K562 (cell line): Measurements from ENCODE around the gene PACS1. TPM values are rescaled to one million over a fixed set of nuclear protein-coding genes. Genes with fewer than 3 reads are reported as not detected.

ENCODE experiments used
- CBFB ChIP-seq: sonication (generic); formaldehyde crosslinking; IDR thresholded peaks from 2 replicates; pipeline ENCODE4 v1.4.0; 2020; ENCODE audit warnings: mild to moderate bottlenecking, missing genetic modification reagents
- CLOCK ChIP-seq: fragments of 250-450 bp; sonication (Bioruptor Pico); IDR thresholded peaks from 2 replicates; pipeline ENCODE4 v1.4.0; 2020; ENCODE audit warnings: mild to moderate bottlenecking, moderate library complexity, borderline replicate concordance
- CXXC5 ChIP-seq: fragments of 250-450 bp; sonication (Bioruptor Pico); IDR thresholded peaks from 2 replicates; pipeline ENCODE4 v1.8.0; 2022; ENCODE audit warnings: inconsistent platforms, mild to moderate bottlenecking, moderate library complexity
- E2F3 ChIP-seq: fragments of 250-450 bp; sonication (Bioruptor Pico); IDR thresholded peaks from 2 replicates; pipeline ENCODE4 v1.4.0; 2020; ENCODE audit warnings: mild to moderate bottlenecking
- ELF1 ChIP-seq: fragments of 200-800 bp; sonication (Bioruptor generic); IDR thresholded peaks from 2 replicates; pipeline ENCODE4 v1.6.1; 2016; ENCODE audit warnings: missing genetic modification characterization, missing compliant biosample characterization
- GABPB2 ChIP-seq: fragments of 250-450 bp; sonication (Bioruptor Pico); conservative IDR thresholded peaks from 2 replicates; pipeline ENCODE4 v1.5.1; 2021; ENCODE audit warnings: mild to moderate bottlenecking
- GATA2 ChIP-seq: sonication (generic); formaldehyde crosslinking; IDR thresholded peaks from 2 replicates; pipeline ENCODE4 v1.4.0; 2020; ENCODE audit warnings: mild to moderate bottlenecking, missing genetic modification reagents
- GTF2A2 ChIP-seq: IDR thresholded peaks from 2 replicates; pipeline ENCODE4 v1.6.1; 2016; ENCODE audit warnings: mild to moderate bottlenecking, missing genetic modification characterization, missing compliant biosample characterization
- HBP1 ChIP-seq: fragments of 450-650 bp; formaldehyde crosslinking; IDR thresholded peaks from 2 replicates; pipeline ENCODE4 v1.4.0; 2022; ENCODE audit warnings: missing genetic modification characterization
- HCFC1 ChIP-seq: IDR thresholded peaks from 2 replicates; pipeline ENCODE4 v1.6.1; 2012; ENCODE audit warnings: low read depth, low read length, improper control_type of control experiment
- NKRF ChIP-seq: fragments of 450-650 bp; IDR thresholded peaks from 2 replicates; pipeline ENCODE4 v1.6.1; 2016; ENCODE audit warnings: borderline replicate concordance
- POLR2AphosphoS2 ChIP-seq: IDR thresholded peaks from 2 replicates; pipeline ENCODE4 v1.6.1; 2012; ENCODE audit warnings: low read length, improper control_type of control experiment
- RAD21 ChIP-seq, 2 experiments: fragments of 250-450 bp in 1 of 2; fragments of 450-650 bp in 1 of 2; sonication (Bioruptor Pico) in 1 of 2; formaldehyde crosslinking in 1 of 2; IDR thresholded peaks in 1 of 2; conservative IDR thresholded peaks in 1 of 2; 2 replicates each; pipeline versions ENCODE4 v1.4.0 to v1.8.0; 2020 to 2022; ENCODE audit warnings: mild to moderate bottlenecking in 2 of 2, moderate library complexity in 1 of 2
- SNAPC5 ChIP-seq: fragments of 250-450 bp; sonication (Bioruptor Pico); IDR thresholded peaks from 2 replicates; pipeline ENCODE4 v1.8.0; 2021; ENCODE audit warnings: moderate library complexity, mild to moderate bottlenecking, inconsistent platforms
- SREBF2 ChIP-seq: sonication (generic); formaldehyde crosslinking; IDR thresholded peaks from 2 replicates; pipeline ENCODE4 v1.4.0; 2020; ENCODE audit warnings: mild to moderate bottlenecking, missing genetic modification reagents
- STAG1 ChIP-seq: sonication (generic); formaldehyde crosslinking; IDR thresholded peaks from 2 replicates; pipeline ENCODE4 v1.5.0; 2020; ENCODE audit warnings: missing genetic modification reagents, borderline replicate concordance
- TEAD2 ChIP-seq: fragments of 450-650 bp; IDR thresholded peaks from 2 replicates; pipeline ENCODE4 v1.6.1; 2016; ENCODE audit warnings: missing genetic modification characterization, control low read depth, missing compliant biosample characterization
- ZBTB8A ChIP-seq: fragments of 450-650 bp; IDR thresholded peaks from 2 replicates; pipeline ENCODE4 v1.6.1; 2018; ENCODE audit warnings: mild to moderate bottlenecking, moderate library complexity; ENCODE audit not compliant: partially characterized antibody
- ZC3H4 ChIP-seq: sonication (generic); formaldehyde crosslinking; IDR thresholded peaks from 2 replicates; pipeline ENCODE4 v1.9.0; 2021; ENCODE audit warnings: missing genetic modification reagents, borderline replicate concordance
- ZEB2 ChIP-seq: fragments of 450-650 bp; IDR thresholded peaks from 2 replicates; pipeline ENCODE4 v1.6.1; 2016
- ZFP36 ChIP-seq: fragments of 150-350 bp; IDR thresholded peaks from 2 replicates; pipeline ENCODE4 v1.6.1; 2018; ENCODE audit warnings: low read length, low read depth; ENCODE audit not compliant: partially characterized antibody
- ZNF12 ChIP-seq: sonication (generic); formaldehyde crosslinking; IDR thresholded peaks from 2 replicates; pipeline ENCODE4 v1.4.0; 2020; ENCODE audit warnings: mild to moderate bottlenecking, missing genetic modification reagents
- ZNF3 ChIP-seq: fragments of 250-450 bp; sonication (Bioruptor Pico); IDR thresholded peaks from 2 replicates; pipeline ENCODE4 v1.5.0; 2021; ENCODE audit warnings: mild to moderate bottlenecking, moderate library complexity
- polyA plus RNA-seq, 8 experiments: library from polyadenylated mRNA; depleted of rRNA in 4 of 8; stranded (reverse) in 5 of 8; unstranded in 3 of 8; fragments of >200 nt; fragmentation: Nextera tagmentation in 2 of 8; fragmentation: Illumina TruSeq in 1 of 8; extraction: Ambion mirVana in 2 of 8; extraction: Trizol in 1 of 8; gene quantifications; 2 replicates each; pipeline versions ENCODE4 v1.2.1 to v1.2.3, GENCODE V29; 2011 to 2014; ENCODE audit warnings: inconsistent platforms in 1 of 8, missing spikeins in 1 of 8
- total RNA-seq, 7 experiments: library from RNA; depleted of rRNA in 6 of 7; stranded (reverse); fragments of >200 nt in 6 of 7; fragmentation: Illumina TruSeq in 2 of 7; extraction: Trizol in 2 of 7; gene quantifications; 2 replicates each; pipeline versions ENCODE4 v1.2.1 to v1.2.3, GENCODE V29; 2011 to 2021; ENCODE audit warnings: low replicate concordance in 1 of 7

The PACS1 gene
- total and polyA plus RNA-seq, 9 of the 15 experiments (the other 6 are each of a cell fraction or from before 2014, with no cell fraction given), result 0.34 to 28.1 (median 8.5) TPM

- TF ChIP-seq NKRF (peak; percentile 88), GABPB2 (no peak), GATA2 (CRISPR knock-in tag) (no peak), HBP1 (no peak), POLR2AphosphoS2 (no peak), ZNF3 (CRISPR knock-in tag) (no peak), TEAD2 (tag) (no peak), GTF2A2 (tag) (no peak), E2F3 (CRISPR knock-in tag) (peak; percentile 78), STAG1 (0 out of 2 replicates have a peak, but pooled peaks have one; percentile 12), ZBTB8A (no peak), HCFC1 (peak; percentile 97), ELF1 (tag) (peak; percentile 98), SREBF2 (no peak), SNAPC5 (CRISPR knock-in tag) (no peak), CXXC5 (CRISPR knock-in tag) (peak; percentile 99), ZFP36 (peak; percentile 46), CBFB (CRISPR knock-in tag) (peak; percentile 88), CLOCK (CRISPR knock-in tag) (no peak), RAD21 (CRISPR knock-in tag; conservative IDR thresholded peaks at IDR 0.05 in 1 of 2, IDR thresholded peaks at IDR 0.05 in 1 of 2) (no peak), ZEB2 (no peak), ZC3H4 (CRISPR knock-in tag) (no peak), ZNF12 (CRISPR knock-in tag) (peak; percentile 59; the same call in 1 of the 2 replicates)
These were observed 18.1 kb upstream of the PACS1 start, which contains the start of gene SF3B2 (continued) for GRCh38 chr11:66051766-66052663.
